Mucosa of descending colon (tissue), 3 donors: ENCODE measurements around the gene ZWILCH. TPM values are rescaled to one million over a fixed set of nuclear protein-coding genes. Genes with fewer than 3 reads are reported as not detected.

Experiments
- ATAC-seq: fragments of 200-7000 bp; cut with Tn5 transposase; one replicate; pipeline ENCODE4 v1.9.1; 2020; ENCODE audit warnings: mild to moderate bottlenecking, moderate library complexity
- DNase-seq, 3 donors: peaks; one replicate each; pipeline ENCODE4 v3.0.0-alpha.2; 2020
- H3K36me3 ChIP-seq: fragments of 200-600 bp; one replicate; pipeline ENCODE4 v1.8.0; 2021; ENCODE audit warnings: low read depth, mild to moderate bottlenecking
- H3K4me1 ChIP-seq: fragments of 200-600 bp; one replicate; pipeline ENCODE4 v1.8.0; 2021; ENCODE audit warnings: low read depth, mild to moderate bottlenecking
- H3K4me3 ChIP-seq: fragments of 200-600 bp; one replicate; pipeline ENCODE4 v1.8.0; 2021; ENCODE audit warnings: mild to moderate bottlenecking
- H3K9me3 ChIP-seq: fragments of 200-600 bp; one replicate; pipeline ENCODE4 v1.8.0; 2021; ENCODE audit warnings: mild to moderate bottlenecking
- CTCF ChIP-seq: fragments of 200-600 bp; IDR thresholded peaks from one replicate; pipeline ENCODE4 v1.8.0; 2022; ENCODE audit warnings: antibody characterized with exemption, mild to moderate bottlenecking
- intact Hi-C, 2 donors: fragments of 100-400 bp; cut with DNase I in 1 of 2; cut with micrococcal nuclease in 1 of 2; formaldehyde crosslinking; loops; one replicate each; pipeline versions ENCODE4 v1.11.0 to v1.11.1; 2022; cut with DNase I, micrococcal nuclease
- total RNA-seq, 3 donors: library from RNA; stranded (reverse); fragmentation: NEBNext Ultra II Directional in 2 of 3; extraction: Animal tissue kit (Norgen Biotek cat#: 25700) in 2 of 3; gene quantifications; one replicate each; pipeline versions ENCODE4 v1.2.1 to v1.2.4, GENCODE V29; 2021 to 2023
- donor health status: DM: no; HTN: no; CAD: no; lungs with moderate emphysema.
- donor health status: DM: no; HTN: no; CAD: no.
- donor health status: DM: no; HTN: yes; CAD: no.

The ZWILCH gene
- total RNA-seq, 3 donors from 2014 or later, result 4.8 to 11.7 (median 5.8) TPM

GRCh38 chr15:66581972-66582537 lies 76.9 kb downstream of the ZWILCH start:
- DNase-seq, result no peak
- Histone ChIP-seq H3K9me3 (no peaks in the 10 kb centered on the region), H3K4me3 (no peak overlapping the region), H3K36me3 (no peaks in the 10 kb centered on the region), H3K4me1 (no peaks in the 10 kb centered on the region)
- intact Hi-C loops, result no loop called here
- no peak for ATAC-seq
- no peak for TF ChIP-seq CTCF

- no peaks in the 10 kb centered on the region for H3K9me3 ChIP-seq
- no peak for ATAC-seq
- H3K4me1 ChIP-seq, result no peaks in the 10 kb centered on the region
- TF ChIP-seq CTCF, result no peak
- H3K4me3 ChIP-seq, result no peak overlapping the region
- intact Hi-C loops, result no loop called here
- no peak for DNase-seq
- H3K36me3 ChIP-seq, result no peaks in the 10 kb centered on the region
Observed at GRCh38 chr15:66586155-66586976, 81.2 kb downstream of the ZWILCH start.

- no peak for TF ChIP-seq CTCF
- intact Hi-C loops, result no loop called here
- H3K4me1 ChIP-seq, result no peaks in the 10 kb centered on the region
- H3K9me3 ChIP-seq, result no peaks in the 10 kb centered on the region
- no peaks in the 10 kb centered on the region for H3K36me3 ChIP-seq
- ATAC-seq (no peak), DNase-seq (no peak)
- no peak overlapping the region for H3K4me3 ChIP-seq
Observed at GRCh38 chr15:66587020-66587419, 81.9 kb downstream of the ZWILCH start.

GRCh38 chr15:66587749-66588148 lies 82.6 kb downstream of the ZWILCH start:
- DNase-seq (no peak), ATAC-seq (no peak)
- H3K9me3 ChIP-seq, result no peaks in the 10 kb centered on the region
- no peak for TF ChIP-seq CTCF
- H3K4me3 ChIP-seq, result no peak overlapping the region
- intact Hi-C loops, result no loop called here
- H3K4me1 ChIP-seq, result no peaks in the 10 kb centered on the region
- H3K36me3 ChIP-seq, result no peaks in the 10 kb centered on the region

- ATAC-seq, result no peak
- H3K4me1 ChIP-seq, result no peaks in the 10 kb centered on the region
- H3K9me3 ChIP-seq, result no peaks in the 10 kb centered on the region
- no peaks in the 10 kb centered on the region for H3K36me3 ChIP-seq
- intact Hi-C loops, result no loop called here
- TF ChIP-seq CTCF, result no peak
- no peak overlapping the region for H3K4me3 ChIP-seq
- no peak for DNase-seq
Observed at GRCh38 chr15:66588537-66588936, 83.4 kb downstream of the ZWILCH start.
